Smooth muscle cell (in vitro differentiated cells): Measurements from ENCODE around the gene PDLIM1. TPM values are rescaled to one million over a fixed set of nuclear protein-coding genes. Genes with fewer than 3 reads are reported as not detected.

Source experiments
- DNase-seq: peaks from one replicate; lab custom pipeline; 2025; ENCODE audit not compliant: unreplicated experiment; lab: John Stamatoyannopoulos, UW
- H2AFZ ChIP-seq: fragments of 200-600 bp; sonication (generic); 2 replicates; pipeline ENCODE4 v1.6.0; 2016; ENCODE audit warnings: antibody characterized with exemption, low read depth, mild to moderate bottlenecking
- H3F3A ChIP-seq: fragments of 200-600 bp; sonication (generic); 2 replicates; pipeline ENCODE4 v1.6.0; 2017; ENCODE audit warnings: antibody characterized with exemption, low read depth
- H3K27ac ChIP-seq: fragments of 200-600 bp; sonication (generic); 2 replicates; pipeline ENCODE4 v1.5.1; 2016; ENCODE audit warnings: low read depth, mild to moderate bottlenecking
- H3K27me3 ChIP-seq: fragments of 200-600 bp; sonication (generic); 2 replicates; pipeline ENCODE4 v1.6.1; 2016; ENCODE audit warnings: low read depth, mild to moderate bottlenecking
- H3K36me3 ChIP-seq: fragments of 200-600 bp; sonication (generic); 2 replicates; pipeline ENCODE4 v1.5.1; 2016; ENCODE audit warnings: low read depth
- H3K4me1 ChIP-seq: fragments of 200-600 bp; sonication (generic); 2 replicates; pipeline ENCODE4 v1.5.1; 2016; ENCODE audit warnings: low read depth
- H3K4me2 ChIP-seq: fragments of 200-600 bp; sonication (generic); 2 replicates; pipeline ENCODE4 v1.6.0; 2016; ENCODE audit warnings: mild to moderate bottlenecking
- H3K4me3 ChIP-seq: fragments of 200-600 bp; sonication (generic); 2 replicates; pipeline ENCODE4 v1.5.1; 2016; ENCODE audit warnings: mild to moderate bottlenecking
- H3K79me2 ChIP-seq: fragments of 200-600 bp; sonication (generic); 2 replicates; pipeline ENCODE4 v1.6.0; 2016; ENCODE audit warnings: low read depth, mild to moderate bottlenecking
- H3K9ac ChIP-seq: fragments of 200-600 bp; sonication (generic); 2 replicates; pipeline ENCODE4 v1.6.0; 2016; ENCODE audit warnings: low read depth
- H3K9me3 ChIP-seq: fragments of 200-600 bp; sonication (generic); replicated peaks from 2 replicates; pipeline ENCODE4 v1.5.1; 2016; ENCODE audit warnings: low read depth
- H4K20me1 ChIP-seq: fragments of 200-600 bp; sonication (generic); 2 replicates; pipeline ENCODE4 v1.6.0; 2016; ENCODE audit warnings: low read depth
- CTCF ChIP-seq: fragments of 200-600 bp; sonication (generic); IDR thresholded peaks from 2 replicates; pipeline ENCODE4 v1.5.1; 2017; ENCODE audit warnings: borderline replicate concordance, mild to moderate bottlenecking, antibody characterized with exemption; ENCODE audit not compliant: insufficient read depth, poor library complexity, severe bottlenecking
- WGBS: methylation state at CpG from one replicate; pipeline ENCODE4 v1.1.7; 2016; ENCODE audit warnings: low lambda C conversion rate; 5-methylcytosine and 5-hydroxymethylcytosine counted together
- polyA plus RNA-seq: library from polyadenylated mRNA; unstranded; fragments of >200 nt; fragmentation: Nextera tagmentation; extraction: Ambion mirVana; gene quantifications from 2 replicates; pipeline ENCODE4 v1.2.1, GENCODE V29; 2016
- total RNA-seq: library from RNA; depleted of rRNA; stranded (reverse); fragments of >200 nt; gene quantifications from 2 replicates; pipeline ENCODE4 v1.2.3, GENCODE V29; 2014

PDLIM1 gene
- total and polyA plus RNA-seq, 2 experiments from 2014 or later: 102 to 187 TPM

DNA sequence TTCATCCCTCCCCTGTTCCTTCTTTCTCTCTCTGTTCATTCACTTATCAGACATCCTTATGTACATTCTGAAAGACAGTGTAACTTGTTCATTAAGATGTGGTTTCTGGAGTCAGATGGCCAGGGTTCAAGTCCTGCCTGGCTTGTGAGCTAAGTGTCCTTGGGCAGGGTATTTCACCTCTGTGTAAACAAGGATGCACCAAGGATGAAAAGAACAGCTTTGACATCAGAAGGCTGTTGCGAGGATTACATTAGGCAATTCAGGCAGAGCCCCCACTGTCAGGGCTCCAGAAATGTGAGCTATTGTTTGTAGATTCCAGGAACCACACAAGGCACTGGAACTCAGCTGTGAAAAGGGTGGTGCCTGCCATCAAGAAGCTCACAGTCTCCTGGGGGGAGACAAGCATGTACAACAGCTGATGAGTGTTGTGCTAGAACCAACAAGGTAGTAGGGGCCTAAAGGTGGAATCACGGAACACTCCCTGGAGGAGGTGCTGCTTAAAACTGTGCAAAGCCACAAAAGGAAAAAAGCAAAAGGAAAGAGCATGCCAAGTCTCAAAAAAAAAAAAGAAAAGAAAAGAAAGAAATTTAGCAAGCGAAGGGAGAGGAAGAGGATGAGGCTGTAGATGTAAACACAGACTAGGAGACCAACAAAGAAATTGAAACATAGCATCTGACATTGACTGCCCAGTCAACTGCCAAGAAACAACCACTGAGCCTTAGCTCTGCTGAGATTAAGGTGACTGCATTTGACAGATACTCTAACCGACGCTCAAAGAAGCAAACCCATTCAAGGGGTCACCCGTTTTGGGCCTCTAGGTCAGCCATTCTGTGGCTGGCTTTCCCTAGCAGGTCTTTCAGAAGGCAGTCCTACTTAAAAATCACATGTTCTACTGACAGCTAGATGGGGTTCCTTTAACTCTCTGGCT, 12.5 kb downstream of the PDLIM1 start:
- no peaks in the 10 kb centered on the region for H3K36me3 ChIP-seq
- H3K79me2 ChIP-seq: peaks cover 88% of the 10 kb centered on the region
- no peak overlapping the region for H3K4me3 ChIP-seq
- peak overlapping the region; percentile 31 for H3K4me2 ChIP-seq
- TF ChIP-seq CTCF: no peak
- H3K9ac ChIP-seq: no peak overlapping the region
- H3K27ac ChIP-seq: peak overlapping the region; percentile 81
- peaks cover 15% of the 10 kb centered on the region for H3K4me1 ChIP-seq
- H3K27me3 ChIP-seq: no peaks in the 10 kb centered on the region
- H3F3A ChIP-seq: peaks cover 24% of the 10 kb centered on the region
- no peaks in the 10 kb centered on the region for H3K9me3 ChIP-seq
- peaks cover 80% of the 10 kb centered on the region for H4K20me1 ChIP-seq
- 73% methylated on average over 6 of the region's 6 CpGs for WGBS
- no peak for DNase-seq
- H2AFZ ChIP-seq: no peak overlapping the region

- Histone ChIP-seq H3K79me2 (peaks cover 88% of the 10 kb centered on the region), H3K4me3 (no peak overlapping the region), H3K4me2 (peak overlapping the region; percentile 21), H3K27ac (peak overlapping the region; percentile 81), H3K9me3 (no peaks in the 10 kb centered on the region), H2AFZ (no peak overlapping the region), H3K36me3 (no peaks in the 10 kb centered on the region), H3F3A (peaks cover 26% of the 10 kb centered on the region), H4K20me1 (peaks cover 73% of the 10 kb centered on the region), H3K4me1 (peaks cover 16% of the 10 kb centered on the region), H3K9ac (no peak overlapping the region), H3K27me3 (no peaks in the 10 kb centered on the region)
- TF ChIP-seq CTCF: no peak
- 90% methylated on average over 3 of the region's 3 CpGs for whole genome bisulfite sequencing
- DNase-seq: no peak
Measured at GRCh38 chr10:95277614-95278013, 13.2 kb downstream of the PDLIM1 start.

- Histone ChIP-seq H2AFZ (no peak overlapping the region), H3K27me3 (no peaks in the 10 kb centered on the region), H4K20me1 (peaks cover 69% of the 10 kb centered on the region), H3K4me1 (peaks cover 16% of the 10 kb centered on the region), H3K36me3 (no peaks in the 10 kb centered on the region), H3K27ac (peak overlapping the region; percentile 89), H3K4me3 (no peak overlapping the region), H3F3A (peaks cover 25% of the 10 kb centered on the region), H3K79me2 (peaks cover 90% of the 10 kb centered on the region), H3K9ac (no peak overlapping the region), H3K9me3 (no peaks in the 10 kb centered on the region), H3K4me2 (peak overlapping the region; percentile 76)
- DNase-seq: no peak
- TF ChIP-seq CTCF: no peak
- 84% methylated on average over 1 of the region's 1 CpG for WGBS
Measured at GRCh38 chr10:95277201-95277570, 13.6 kb downstream of the PDLIM1 start.
